Caco-2 (cell line): ENCODE measurements around the gene AKAP12. TPM values are rescaled to one million over a fixed set of nuclear protein-coding genes. Genes with fewer than 3 reads are reported as not detected.
A peak's percentile ranks its signal among the peaks of the same experiment; 100 is the strongest.

Experiments used
- BruUV-seq: library from RNA; stranded (reverse); fragments of 400-500 nt; replicated peaks from 2 replicates; lab custom pipeline; 2021; lab: Mats Ljungman, UMichigan
- CTCF ChIA-PET: fragments of 300-600 bp; sonication (Branson Sonifier 250); formaldehyde crosslinking; loops from one replicate; lab custom pipeline; 2022; ENCODE audit warnings: antibody characterized with exemption; lab: Charles Lee
- POLR2A ChIA-PET: fragments of 300-600 bp; sonication (Branson Sonifier 250); formaldehyde crosslinking; loops from one replicate; lab custom pipeline; 2022; ENCODE audit warnings: antibody characterized with exemption; lab: Charles Lee
- DNase-seq, 2 experiments: peaks; one replicate each; pipeline versions ENCODE4 v3.0.0 to v3.0.0-alpha.2; 2020 to 2022
- H3K27me3 ChIP-seq: replicated peaks from 2 replicates; pipeline ENCODE4 v1.6.0; 2011; ENCODE audit warnings: low read length; ENCODE audit not compliant: control insufficient read depth, insufficient read depth
- H3K36me3 ChIP-seq: 2 replicates; pipeline ENCODE4 v1.5.1; 2011; ENCODE audit warnings: low read length; ENCODE audit not compliant: control insufficient read depth, insufficient read depth
- H3K4me1 ChIP-seq: fragments of 250-450 bp; sonication (Bioruptor Pico); 2 replicates; pipeline ENCODE4 v1.5.1; 2020; ENCODE audit warnings: mild to moderate bottlenecking
- H3K4me3 ChIP-seq: 2 replicates; pipeline ENCODE4 v1.5.1; 2011; ENCODE audit warnings: low read depth, mild to moderate bottlenecking, control low read depth, low read length
- H3K9me3 ChIP-seq: fragments of 250-450 bp; sonication (Bioruptor Pico); 2 replicates; pipeline ENCODE4 v1.5.1; 2020; ENCODE audit warnings: mild to moderate bottlenecking, moderate library complexity
- H3K27ac Mint-ChIP-seq: one replicate; pipeline ENCODE4 v1.8.0; 2022; ENCODE audit warnings: mixed read lengths; ENCODE audit not compliant: unreplicated experiment
- H3K27me3 Mint-ChIP-seq: one replicate; pipeline ENCODE4 v1.8.0; 2022; ENCODE audit warnings: mixed read lengths; ENCODE audit not compliant: insufficient read depth, unreplicated experiment
- H3K36me3 Mint-ChIP-seq: one replicate; pipeline ENCODE4 v1.8.0; 2022; ENCODE audit warnings: mild to moderate bottlenecking, mixed read lengths; ENCODE audit not compliant: insufficient read depth, unreplicated experiment
- H3K4me1 Mint-ChIP-seq: one replicate; pipeline ENCODE4 v1.8.0; 2022; ENCODE audit warnings: low read depth, mixed read lengths; ENCODE audit not compliant: unreplicated experiment
- H3K4me3 Mint-ChIP-seq: one replicate; pipeline ENCODE4 v1.8.0; 2022; ENCODE audit warnings: mild to moderate bottlenecking, moderate library complexity, mixed read lengths; ENCODE audit not compliant: unreplicated experiment
- H3K9me3 Mint-ChIP-seq: one replicate; pipeline ENCODE4 v1.8.0; 2022; ENCODE audit warnings: mixed read lengths; ENCODE audit not compliant: unreplicated experiment
- CTCF ChIP-seq, 2 experiments: fragments of 200-600 bp in 1 of 2; IDR thresholded peaks; 1 replicate in 1 of 2; 2 replicates in 1 of 2; pipeline versions ENCODE4 v1.5.1 to v1.8.0; 2011 to 2022; ENCODE audit warnings: antibody characterized with exemption in 1 of 2, control low read depth in 1 of 2, inconsistent platforms in 1 of 2, low read depth in 1 of 2, low read length in 1 of 2, mild to moderate bottlenecking in 1 of 2, moderate library complexity in 1 of 2; ENCODE audit not compliant: insufficient read depth in 1 of 2, severe bottlenecking in 1 of 2, unreplicated experiment in 1 of 2
- intact Hi-C: fragments of 100-400 bp; cut with micrococcal nuclease; formaldehyde crosslinking; loops from one replicate; pipeline ENCODE4 v1.10.0; 2022; ENCODE audit not compliant: unreplicated experiment
- total RNA-seq: library from RNA; stranded (reverse); gene quantifications from 2 replicates; pipeline ENCODE4 v1.2.3, GENCODE V29; 2022

Gene AKAP12
- total RNA-seq, 1 experiment from 2014 or later: 0.93 TPM

DNA sequence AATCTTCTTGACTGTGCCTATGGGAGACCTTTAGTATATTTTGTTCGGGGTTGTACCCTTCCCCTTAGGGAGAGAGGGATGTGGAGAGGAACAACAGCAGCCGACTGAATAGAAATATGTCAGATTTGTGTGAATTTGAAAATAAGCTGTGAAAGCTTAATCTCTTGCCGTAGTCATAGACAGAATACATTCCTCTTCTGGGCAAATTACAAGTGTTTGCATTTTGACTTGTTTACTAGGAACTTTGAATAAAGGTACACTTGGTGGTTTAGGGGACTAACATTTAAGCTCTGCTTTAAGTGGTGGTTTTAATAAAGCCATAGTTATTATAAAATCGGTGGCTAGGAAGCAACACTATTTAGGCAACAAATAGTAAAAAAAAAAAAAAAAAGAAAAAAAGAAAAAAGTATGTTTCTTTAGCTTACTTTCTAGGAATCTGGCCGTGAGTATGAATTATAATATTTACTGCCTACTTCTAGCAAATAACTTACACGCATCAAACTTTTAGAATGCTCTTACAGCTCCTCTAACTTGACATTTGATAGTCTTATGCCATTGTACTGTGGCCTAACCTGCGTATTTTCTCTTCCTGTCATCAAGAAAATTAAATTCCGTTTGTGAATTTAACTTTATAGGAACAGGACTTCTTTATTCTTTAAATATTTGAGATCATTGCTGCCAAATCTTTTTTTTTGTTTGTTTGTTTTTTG, 86.5 kb downstream of the AKAP12 start:
- peaks cover 3% of the 10 kb centered on the region; the same call in 1 of the 2 replicates for H3K27me3 ChIP-seq
- no peak for DNase-seq
- POLR2A ChIA-PET: no interaction called here
- peak overlapping the region; percentile 64 for H3K4me3 Mint-ChIP-seq
- no peak for TF ChIP-seq CTCF (IDR thresholded peaks at IDR 0.05; ENCODE audit: insufficient read depth in 1 of 2, low read depth in 1 of 2, low read length in 1 of 2, severe bottlenecking in 1 of 2, unreplicated experiment in 1 of 2)
- H3K36me3 Mint-ChIP-seq: peaks cover 6% of the 10 kb centered on the region
- no TSS peak for BruUV-seq
- no peak overlapping the region for H3K27ac Mint-ChIP-seq
- no peaks in the 10 kb centered on the region for H3K9me3 Mint-ChIP-seq
- no peaks in the 10 kb centered on the region for H3K36me3 ChIP-seq
- no peaks in the 10 kb centered on the region for H3K9me3 ChIP-seq
- H3K4me3 ChIP-seq: no peak overlapping the region; the same call in 1 of the 2 replicates
- no peaks in the 10 kb centered on the region for H3K4me1 Mint-ChIP-seq
- peaks cover 4% of the 10 kb centered on the region; the same call in 1 of the 2 replicates for H3K4me1 ChIP-seq
- intact Hi-C loops: no loop called here
- H3K27me3 Mint-ChIP-seq: peaks cover 4% of the 10 kb centered on the region
- CTCF ChIA-PET: interaction anchor here (0.6 to 5.3 kb wide), 4 partner anchors 14 to 435 kb away, joined by 3 to 83 read pairs (median 16); no protein-coding TSS in a partner anchor

- CTCF ChIA-PET: interaction anchor here (0.6 to 5.3 kb wide), 2 partner anchors 128 to 313 kb away, joined by 4 to 83 read pairs; no protein-coding TSS in a partner anchor
These were observed 87.3 kb downstream of the AKAP12 start for GRCh38 chr6:151327101-151327500.

More at GRCh38 chr6:151327101-151327500, 87.3 kb downstream of the AKAP12 start:
- Histone ChIP-seq H3K9me3 (no peaks in the 10 kb centered on the region), H3K4me1 (peaks cover 4% of the 10 kb centered on the region; the same call in 1 of the 2 replicates), H3K36me3 (no peaks in the 10 kb centered on the region), H3K4me3 (no peak overlapping the region), H3K27me3 (peaks cover 3% of the 10 kb centered on the region; the same call in 1 of the 2 replicates)
- H3K4me1 Mint-ChIP-seq: no peaks in the 10 kb centered on the region
- no peak for DNase-seq
- peaks cover 6% of the 10 kb centered on the region for H3K36me3 Mint-ChIP-seq
- no TSS peak for BruUV-seq
- TF ChIP-seq CTCF (IDR thresholded peaks at IDR 0.05; ENCODE audit: insufficient read depth in 1 of 2, low read depth in 1 of 2, low read length in 1 of 2, severe bottlenecking in 1 of 2, unreplicated experiment in 1 of 2): no peak
- H3K27ac Mint-ChIP-seq: no peak overlapping the region
- POLR2A ChIA-PET: no interaction called here
- peaks cover 4% of the 10 kb centered on the region for H3K27me3 Mint-ChIP-seq
- H3K9me3 Mint-ChIP-seq: no peaks in the 10 kb centered on the region
- intact Hi-C loops: no loop called here
- H3K4me3 Mint-ChIP-seq: no peak overlapping the region
